CD8-positive, alpha-beta memory T cell (primary cell): ENCODE measurements around the gene PTS. TPM values are rescaled to one million over a fixed set of nuclear protein-coding genes. Genes with fewer than 3 reads are reported as not detected.

Experiments used
- CTCF ChIA-PET: fragments of 350-600 bp; sonication (Branson Sonifier 250); formaldehyde crosslinking; loops from one replicate; lab custom pipeline; 2021; ENCODE audit warnings: antibody characterized with exemption; lab: Charles Lee
- POLR2A ChIA-PET: fragments of 350-600 bp; sonication (Branson Sonifier 250); formaldehyde crosslinking; loops from one replicate; lab custom pipeline; 2021; ENCODE audit warnings: antibody characterized with exemption; lab: Charles Lee
- DNase-seq, 5 donors: peaks; one replicate each; pipeline versions ENCODE4 v3.0.0 to v3.0.0-alpha.2; 2020 to 2022; ENCODE audit warnings: mixed read lengths in 1 of 5
- H3K27ac ChIP-seq: one replicate; pipeline ENCODE4 v1.7.0; 2013; ENCODE audit warnings: low read depth, mild to moderate bottlenecking, low read length, moderate library complexity
- H3K27me3 ChIP-seq: 2 replicates; pipeline ENCODE4 v1.7.0; 2013; ENCODE audit warnings: low read length, mild to moderate bottlenecking; ENCODE audit not compliant: insufficient read depth, poor library complexity, severe bottlenecking
- H3K36me3 ChIP-seq: 2 replicates; pipeline ENCODE4 v1.7.0; 2013; ENCODE audit warnings: mild to moderate bottlenecking, low read length, moderate library complexity; ENCODE audit not compliant: insufficient read depth
- H3K4me1 ChIP-seq: 2 replicates; pipeline ENCODE4 v1.7.0; 2013; ENCODE audit warnings: mild to moderate bottlenecking, low read length, moderate library complexity; ENCODE audit not compliant: insufficient read depth
- H3K4me3 ChIP-seq: 2 replicates; pipeline ENCODE4 v1.7.0; 2013; ENCODE audit warnings: mild to moderate bottlenecking, low read length
- H3K9me3 ChIP-seq: 2 replicates; pipeline ENCODE4 v1.7.0; 2013; ENCODE audit warnings: mild to moderate bottlenecking, low read length
- H3K27ac Mint-ChIP-seq, 8 donors: one replicate each; pipeline ENCODE4 v1.8.0; 2020 to 2021; ENCODE audit warnings: mixed read lengths in 8 of 8, mild to moderate bottlenecking in 6 of 8, inconsistent platforms in 3 of 8, moderate library complexity in 3 of 8
- H3K27me3 Mint-ChIP-seq, 2 donors: one replicate each; pipeline ENCODE4 v1.8.0; 2020 to 2021; ENCODE audit warnings: mixed read lengths in 2 of 2, mild to moderate bottlenecking in 1 of 2, moderate library complexity in 1 of 2
- H3K36me3 Mint-ChIP-seq, 3 donors: one replicate each; pipeline ENCODE4 v1.8.0; 2020 to 2021; ENCODE audit warnings: mixed read lengths in 3 of 3, inconsistent platforms in 1 of 3, mild to moderate bottlenecking in 1 of 3
- H3K4me1 Mint-ChIP-seq, 3 donors: one replicate each; pipeline ENCODE4 v1.8.0; 2020 to 2021; ENCODE audit warnings: mixed read lengths in 3 of 3, inconsistent platforms in 1 of 3, mild to moderate bottlenecking in 1 of 3
- H3K4me3 Mint-ChIP-seq, 7 donors: one replicate each; pipeline ENCODE4 v1.8.0; 2020 to 2021; ENCODE audit warnings: mixed read lengths in 7 of 7, mild to moderate bottlenecking in 6 of 7, moderate library complexity in 4 of 7, inconsistent platforms in 2 of 7
- H3K9me3 Mint-ChIP-seq, 5 donors: one replicate each; pipeline ENCODE4 v1.8.0; 2020 to 2022; ENCODE audit warnings: mixed read lengths in 5 of 5, mild to moderate bottlenecking in 3 of 5, moderate library complexity in 2 of 5, inconsistent platforms in 1 of 5
- polyA plus RNA-seq: library from polyadenylated mRNA; unstranded; fragments of 300-500 nt; fragmentation: Illumina TruSeq; gene quantifications from one replicate; pipeline ENCODE4 v1.2.3, GENCODE V29; 2021
- total RNA-seq, 2 experiments: library from RNA; stranded (reverse); gene quantifications; one replicate each; pipeline ENCODE4 v1.2.3, GENCODE V29; 2021

Gene PTS
- total RNA-seq: 10 to 100 TPM; 38.4 to 40.8 TPM
- polyA plus RNA-seq: 11.6 TPM

DNA sequence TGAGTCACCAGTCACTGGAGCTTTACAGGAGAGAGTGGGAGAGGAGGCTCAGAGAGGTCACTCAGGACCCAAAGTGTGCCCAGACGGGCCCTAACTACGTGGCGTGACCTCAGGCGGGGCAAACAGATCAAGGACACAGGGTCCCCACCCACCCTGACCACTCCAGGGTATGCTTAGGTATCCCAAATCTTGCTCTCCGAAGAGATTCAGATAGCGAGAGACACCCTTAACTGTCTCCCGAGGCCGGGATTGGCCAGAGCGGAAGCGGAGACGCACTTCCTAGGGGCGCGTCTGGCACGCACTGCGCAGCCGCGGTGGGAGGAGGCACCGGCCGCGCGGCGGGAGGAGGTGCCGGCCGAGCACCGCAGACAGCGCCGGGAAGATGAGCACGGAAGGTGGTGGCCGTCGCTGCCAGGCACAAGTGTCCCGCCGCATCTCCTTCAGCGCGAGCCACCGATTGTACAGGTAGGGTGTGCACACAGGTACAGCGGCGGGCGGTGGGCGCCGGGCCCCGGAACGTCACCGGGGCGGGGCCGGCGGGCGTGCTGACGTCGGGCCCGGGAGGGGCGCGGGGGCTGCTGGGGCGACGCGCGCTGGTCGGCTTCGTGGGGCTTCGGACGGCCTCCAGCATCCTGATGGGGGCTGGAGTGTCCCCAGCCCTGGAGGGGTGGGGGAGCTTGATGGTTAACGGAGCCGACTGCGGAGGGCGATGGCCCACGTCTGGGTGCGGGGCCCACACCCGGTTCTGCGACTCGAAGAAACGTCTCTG is at the start of gene PTS:
Gene PTS, plus strand, starts transcription at position 367 of the 769 bp plus-strand sequence. Its CDS starts 16 bp downstream, at position 383.
- H3K4me1 ChIP-seq: peaks cover 9% of the 10 kb centered on the region
- H3K27me3 Mint-ChIP-seq: no peaks in the 10 kb centered on the region
- H3K4me3 Mint-ChIP-seq: peak within 1 kb of the TSS; percentile 93 to 98 (median 95)
- no peaks in the 10 kb centered on the region for H3K9me3 ChIP-seq
- H3K36me3 Mint-ChIP-seq: peaks cover 0 to 41% (median 13%) of the 10 kb centered on the region in 3 donors
- peak; percentile 73 to 91 (median 88) for DNase-seq
- ChIA-PET POLR2A (interaction anchor here (0.5 to 1.0 kb wide), 6 partner anchors 54 to 363 kb away, joined by 3 to 5 read pairs (median 4); partner anchors contain the start of genes SDHD and TIMM8B), CTCF (interaction anchor here (0.8 to 3.5 kb wide), 3 partner anchors 45 to 56 kb away, joined by 3 to 38 read pairs (median 3); no protein-coding TSS in a partner anchor)
- peaks cover 14% of the 10 kb centered on the region for H3K36me3 ChIP-seq
- no peaks in the 10 kb centered on the region for H3K9me3 Mint-ChIP-seq
- H3K4me1 Mint-ChIP-seq: peaks cover 16 to 29% (median 28%) of the 10 kb centered on the region in 3 donors
- H3K27ac ChIP-seq: peak within 1 kb of the TSS; percentile 96
- peak within 1 kb of the TSS; percentile 98 to 99 (median 99) for H3K27ac Mint-ChIP-seq
- H3K4me3 ChIP-seq: peak within 1 kb of the TSS; percentile 97
- H3K27me3 ChIP-seq: no peaks in the 10 kb centered on the region

GRCh38 chr11:112177589-112177988 is 48.6 kb upstream of the PTS start:
- no peak overlapping the region for H3K27ac ChIP-seq
- no peak overlapping the region for H3K4me3 ChIP-seq
- ChIA-PET POLR2A (interaction anchor here (0.6 kb wide), 1 partner anchor 1354 kb away, joined by 3 read pairs; no protein-coding TSS in a partner anchor), CTCF (no interaction called here)
- DNase-seq: no peak
- peaks cover 4 to 29% of the 10 kb centered on the region in 2 donors for H3K27me3 Mint-ChIP-seq
- H3K4me1 ChIP-seq: no peaks in the 10 kb centered on the region
- no peak overlapping the region for H3K4me3 Mint-ChIP-seq
- H3K9me3 Mint-ChIP-seq: peaks cover 0 to 3% (median 0%) of the 10 kb centered on the region in 5 donors
- H3K27ac Mint-ChIP-seq: no peak overlapping the region
- H3K4me1 Mint-ChIP-seq: peaks cover 11 to 14% (median 11%) of the 10 kb centered on the region in 3 donors
- H3K36me3 Mint-ChIP-seq: peaks cover 0 to 10% (median 2%) of the 10 kb centered on the region in 3 donors
- H3K9me3 ChIP-seq: no peaks in the 10 kb centered on the region
- H3K36me3 ChIP-seq: no peaks in the 10 kb centered on the region
- H3K27me3 ChIP-seq: no peaks in the 10 kb centered on the region

- POLR2A ChIA-PET: no interaction called here
- H3K4me3 Mint-ChIP-seq: no peak overlapping the region
- peaks cover 0 to 3% (median 0%) of the 10 kb centered on the region in 5 donors for H3K9me3 Mint-ChIP-seq
Measured at GRCh38 chr11:112178428-112178827, 47.8 kb upstream of the PTS start.

DNA sequence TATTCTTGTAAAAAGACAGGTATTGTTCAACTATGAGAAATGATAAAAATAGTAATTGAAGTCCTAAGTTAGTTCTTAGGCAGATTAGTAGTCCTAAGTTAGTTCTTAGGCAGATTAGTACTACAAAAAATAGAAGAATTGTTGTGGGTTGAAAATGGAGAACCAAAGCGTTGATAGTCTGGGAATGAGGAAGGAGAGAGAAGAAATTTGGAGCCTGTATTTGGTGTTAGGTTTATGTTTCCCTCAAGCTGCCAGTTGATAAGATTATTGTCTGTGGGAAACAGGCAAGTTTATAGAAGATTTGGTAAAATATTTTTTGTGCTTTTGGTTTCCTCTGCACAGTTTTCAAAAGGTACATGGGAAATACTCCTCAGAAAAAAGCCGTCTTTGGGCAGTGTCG is 47.3 kb upstream of the PTS start:
- ChIA-PET POLR2A (no interaction called here), CTCF (no interaction called here)
- H3K27ac ChIP-seq: no peak overlapping the region
- Mint-ChIP-seq H3K27ac (no peak overlapping the region), H3K36me3 (peaks cover 0 to 10% (median 2%) of the 10 kb centered on the region in 3 donors), H3K27me3 (peaks cover 4 to 32% of the 10 kb centered on the region in 2 donors), H3K4me3 (no peak overlapping the region), H3K4me1 (peaks cover 11 to 14% (median 11%) of the 10 kb centered on the region in 3 donors), H3K9me3 (peaks cover 0 to 3% (median 0%) of the 10 kb centered on the region in 5 donors)
- no peak overlapping the region for H3K4me3 ChIP-seq
- no peaks in the 10 kb centered on the region for H3K4me1 ChIP-seq
- no peaks in the 10 kb centered on the region for H3K9me3 ChIP-seq
- no peak for DNase-seq
- no peaks in the 10 kb centered on the region for H3K36me3 ChIP-seq
- no peaks in the 10 kb centered on the region for H3K27me3 ChIP-seq

More at GRCh38 chr11:112178428-112178827, 47.8 kb upstream of the PTS start:
- Histone ChIP-seq H3K4me1 (no peaks in the 10 kb centered on the region), H3K4me3 (no peak overlapping the region), H3K36me3 (no peaks in the 10 kb centered on the region), H3K27me3 (no peaks in the 10 kb centered on the region), H3K9me3 (no peaks in the 10 kb centered on the region), H3K27ac (no peak overlapping the region)
- CTCF ChIA-PET: no interaction called here
- H3K27me3 Mint-ChIP-seq: peaks cover 4 to 29% of the 10 kb centered on the region in 2 donors
- H3K36me3 Mint-ChIP-seq: peaks cover 0 to 10% (median 2%) of the 10 kb centered on the region in 3 donors
- no peak overlapping the region for H3K27ac Mint-ChIP-seq
- DNase-seq: no peak
- peaks cover 11 to 14% (median 11%) of the 10 kb centered on the region in 3 donors for H3K4me1 Mint-ChIP-seq

- no peaks in the 10 kb centered on the region for H3K9me3 ChIP-seq
- no peak overlapping the region for H3K27ac Mint-ChIP-seq
- H3K27me3 Mint-ChIP-seq: peaks cover 4 to 30% of the 10 kb centered on the region in 2 donors
Measured at GRCh38 chr11:112179601-112180000, 46.6 kb upstream of the PTS start.

GRCh38 chr11:112182867-112183266 is 43.4 kb upstream of the PTS start:
- peaks cover 0 to 10% (median 2%) of the 10 kb centered on the region in 3 donors for H3K36me3 Mint-ChIP-seq

More at GRCh38 chr11:112179601-112180000, 46.6 kb upstream of the PTS start:
- no peak for DNase-seq
- Histone ChIP-seq H3K36me3 (no peaks in the 10 kb centered on the region), H3K4me1 (no peaks in the 10 kb centered on the region), H3K27ac (no peak overlapping the region), H3K27me3 (no peaks in the 10 kb centered on the region), H3K4me3 (no peak overlapping the region)
- CTCF ChIA-PET: no interaction called here
- Mint-ChIP-seq H3K4me3 (no peak overlapping the region), H3K4me1 (peaks cover 10 to 12% (median 11%) of the 10 kb centered on the region in 3 donors), H3K36me3 (peaks cover 0 to 10% (median 2%) of the 10 kb centered on the region in 3 donors), H3K9me3 (peaks cover 0 to 3% (median 0%) of the 10 kb centered on the region in 5 donors)
- POLR2A ChIA-PET: no interaction called here

DNA sequence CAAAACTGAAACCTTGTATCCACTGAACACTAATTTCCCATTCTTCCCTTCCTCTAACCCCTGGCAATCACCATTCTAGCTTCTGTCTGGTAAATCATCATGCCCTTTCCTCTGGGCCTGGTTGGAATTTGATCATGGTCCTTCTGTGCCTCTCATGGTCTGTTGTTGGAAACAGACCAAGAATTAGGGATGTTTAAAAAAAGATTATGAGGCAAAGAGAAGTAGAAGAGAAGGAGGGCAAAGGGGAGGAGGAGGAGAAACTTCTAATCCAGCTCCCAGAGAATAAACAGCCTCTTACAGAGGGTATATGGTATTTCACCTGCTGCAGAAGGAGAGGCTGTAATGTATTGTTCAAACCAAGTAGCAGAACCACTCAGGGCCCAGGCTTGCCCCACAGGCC is 40.3 kb upstream of the PTS start:
- ChIA-PET CTCF (no interaction called here), POLR2A (no interaction called here)
- H3K4me1 Mint-ChIP-seq: no peaks in the 10 kb centered on the region
- no peaks in the 10 kb centered on the region for H3K9me3 ChIP-seq
- peaks cover 0 to 2% (median 0%) of the 10 kb centered on the region in 5 donors for H3K9me3 Mint-ChIP-seq
- H3K27ac Mint-ChIP-seq: no peak overlapping the region
- H3K4me1 ChIP-seq: no peaks in the 10 kb centered on the region
- peaks cover 0 to 1% (median under 1%) of the 10 kb centered on the region in 3 donors for H3K36me3 Mint-ChIP-seq
- H3K27me3 Mint-ChIP-seq: peaks cover 5 to 14% of the 10 kb centered on the region in 2 donors
- DNase-seq: no peak
- H3K27ac ChIP-seq: no peak overlapping the region
- H3K4me3 Mint-ChIP-seq: no peak overlapping the region
- H3K27me3 ChIP-seq: no peaks in the 10 kb centered on the region
- no peak overlapping the region for H3K4me3 ChIP-seq
- no peaks in the 10 kb centered on the region for H3K36me3 ChIP-seq

More at GRCh38 chr11:112182867-112183266, 43.4 kb upstream of the PTS start:
- Histone ChIP-seq H3K27me3 (no peaks in the 10 kb centered on the region), H3K27ac (no peak overlapping the region), H3K36me3 (no peaks in the 10 kb centered on the region), H3K4me3 (no peak overlapping the region), H3K9me3 (no peaks in the 10 kb centered on the region), H3K4me1 (no peaks in the 10 kb centered on the region)
- POLR2A ChIA-PET: no interaction called here
- DNase-seq: no peak
- H3K27me3 Mint-ChIP-seq: peaks cover 5 to 19% of the 10 kb centered on the region in 2 donors
- no peak overlapping the region for H3K4me3 Mint-ChIP-seq
- H3K9me3 Mint-ChIP-seq: peaks cover 0 to 3% (median 0%) of the 10 kb centered on the region in 5 donors
- CTCF ChIA-PET: no interaction called here
- H3K4me1 Mint-ChIP-seq: peaks cover 0 to 3% (median 0%) of the 10 kb centered on the region in 3 donors
- no peak overlapping the region for H3K27ac Mint-ChIP-seq

DNA sequence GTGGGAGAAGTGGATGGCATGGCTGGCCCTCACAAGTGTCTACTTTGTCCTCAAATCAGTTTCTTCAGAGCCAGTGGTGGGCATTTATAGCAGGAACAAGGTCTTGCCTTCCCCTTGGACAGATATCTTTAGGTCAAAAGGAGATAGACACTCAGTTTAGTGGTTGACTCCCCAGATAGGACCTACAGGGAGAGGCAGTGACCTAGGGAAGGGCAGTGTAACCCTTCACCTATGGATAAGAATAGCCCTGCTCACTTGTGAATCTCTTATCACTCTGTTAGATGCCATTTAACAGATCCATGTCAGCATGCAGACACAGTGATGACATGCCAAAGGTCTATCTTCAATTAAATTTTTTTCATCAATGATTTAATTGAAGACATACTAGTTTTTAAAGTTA is 39.9 kb upstream of the PTS start:
- Histone ChIP-seq H3K27me3 (no peaks in the 10 kb centered on the region), H3K4me3 (no peak overlapping the region), H3K36me3 (no peaks in the 10 kb centered on the region), H3K4me1 (no peaks in the 10 kb centered on the region), H3K9me3 (no peaks in the 10 kb centered on the region), H3K27ac (no peak overlapping the region)
- CTCF ChIA-PET: no interaction called here
- H3K9me3 Mint-ChIP-seq: peaks cover 0 to 1% (median 0%) of the 10 kb centered on the region in 5 donors
- H3K27ac Mint-ChIP-seq: no peak overlapping the region
- POLR2A ChIA-PET: no interaction called here
- no peak overlapping the region for H3K4me3 Mint-ChIP-seq
- H3K36me3 Mint-ChIP-seq: no peaks in the 10 kb centered on the region
- H3K27me3 Mint-ChIP-seq: peaks cover 5 to 13% of the 10 kb centered on the region in 2 donors
- DNase-seq: no peak
- no peaks in the 10 kb centered on the region for H3K4me1 Mint-ChIP-seq
